ENCODE measurements around the gene F13A1.

The F13A1 gene

DNA sequence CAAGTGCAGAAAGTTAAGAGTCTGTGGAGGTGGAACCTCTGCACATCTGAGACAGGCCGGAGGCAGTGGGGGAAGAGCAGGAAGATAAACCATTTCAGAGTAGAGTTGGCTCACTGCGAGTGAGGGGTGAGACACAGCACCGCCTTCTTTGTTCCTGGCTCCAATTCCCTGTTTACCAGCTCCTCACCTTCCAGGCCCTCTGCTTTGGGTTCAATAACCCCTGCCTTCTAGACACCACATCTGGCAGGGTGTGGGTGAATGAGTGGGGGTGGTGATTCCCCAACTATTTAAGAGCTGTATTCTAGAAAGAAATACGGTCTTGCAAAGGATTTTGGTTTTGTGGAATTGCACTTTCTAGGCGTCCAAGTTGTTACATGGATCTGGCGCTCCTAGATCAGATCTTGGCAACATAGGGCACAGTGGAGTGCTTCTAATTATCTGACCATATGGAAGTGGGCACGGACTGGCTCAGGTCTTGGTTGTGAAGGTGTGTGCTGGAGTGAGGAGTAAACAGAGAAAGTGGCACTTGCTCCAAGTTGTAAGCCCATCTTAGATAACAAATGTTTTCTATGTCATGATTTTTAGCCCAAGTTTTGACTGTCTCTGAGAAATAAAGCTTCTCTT is 172.2 kb downstream of the F13A1 start:
- no peak for TF ChIP-seq CTCF (IDR thresholded peaks at IDR 0.05; ENCODE audit: insufficient read depth, low read depth, low read length, missing control alignments)

GRCh38 chr6:6131492-6132109 is 188.9 kb downstream of the F13A1 start:
- no peak overlapping the region for H3K4me3 ChIP-seq (ENCODE audit: low read depth, low read length)
- peak; percentile 71 for TF ChIP-seq CTCF (IDR thresholded peaks at IDR 0.05; ENCODE audit: insufficient read depth, low read depth, low read length, missing control alignments)
- DNase-seq (ENCODE audit: low read depth) = peak; percentile 69

More for the DNA sequence above, 172.2 kb downstream of the F13A1 start:
- no peak overlapping the region for H3K4me3 ChIP-seq (ENCODE audit: low read depth, low read length)
- no peak for DNase-seq (ENCODE audit: low read depth)

GRCh38 chr6:6125495-6125894 is 195.0 kb downstream of the F13A1 start:
- no peak for DNase-seq (ENCODE audit: low read depth)

DNA sequence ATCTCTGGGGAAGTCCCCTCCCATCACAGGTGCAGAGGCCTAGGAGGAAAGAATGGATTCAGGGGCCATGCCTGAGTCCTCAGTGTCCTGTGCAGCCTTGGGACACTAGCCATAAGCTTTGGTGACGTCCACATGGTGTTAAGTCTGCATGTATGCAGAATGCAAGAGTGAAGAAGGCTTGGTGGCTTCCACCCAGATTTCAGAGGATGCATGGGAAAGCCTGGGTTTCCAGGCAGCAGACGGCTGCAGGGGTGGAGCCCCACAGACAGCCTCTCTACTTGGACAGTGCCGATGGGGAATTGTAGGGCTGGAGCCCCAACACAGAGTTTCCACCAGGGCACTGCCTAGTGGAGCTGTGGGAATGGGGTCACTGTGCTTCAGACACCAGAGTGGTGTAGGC is 196.7 kb downstream of the F13A1 start:
- no peak for TF ChIP-seq CTCF (IDR thresholded peaks at IDR 0.05; ENCODE audit: insufficient read depth, low read depth, low read length, missing control alignments)
- H3K4me3 ChIP-seq (ENCODE audit: low read depth, low read length) = no peak overlapping the region
- DNase-seq (ENCODE audit: low read depth) = no peak

More at GRCh38 chr6:6125495-6125894, 195.0 kb downstream of the F13A1 start:
- no peak for TF ChIP-seq CTCF (IDR thresholded peaks at IDR 0.05; ENCODE audit: insufficient read depth, low read depth, low read length, missing control alignments)
- H3K4me3 ChIP-seq (ENCODE audit: low read depth, low read length) = no peak overlapping the region

GRCh38 chr6:6121943-6122342 is 198.5 kb downstream of the F13A1 start:
- no peak for TF ChIP-seq CTCF (IDR thresholded peaks at IDR 0.05; ENCODE audit: insufficient read depth, low read depth, low read length, missing control alignments)
- no peak overlapping the region for H3K4me3 ChIP-seq (ENCODE audit: low read depth, low read length)
- DNase-seq (ENCODE audit: low read depth) = no peak

DNA sequence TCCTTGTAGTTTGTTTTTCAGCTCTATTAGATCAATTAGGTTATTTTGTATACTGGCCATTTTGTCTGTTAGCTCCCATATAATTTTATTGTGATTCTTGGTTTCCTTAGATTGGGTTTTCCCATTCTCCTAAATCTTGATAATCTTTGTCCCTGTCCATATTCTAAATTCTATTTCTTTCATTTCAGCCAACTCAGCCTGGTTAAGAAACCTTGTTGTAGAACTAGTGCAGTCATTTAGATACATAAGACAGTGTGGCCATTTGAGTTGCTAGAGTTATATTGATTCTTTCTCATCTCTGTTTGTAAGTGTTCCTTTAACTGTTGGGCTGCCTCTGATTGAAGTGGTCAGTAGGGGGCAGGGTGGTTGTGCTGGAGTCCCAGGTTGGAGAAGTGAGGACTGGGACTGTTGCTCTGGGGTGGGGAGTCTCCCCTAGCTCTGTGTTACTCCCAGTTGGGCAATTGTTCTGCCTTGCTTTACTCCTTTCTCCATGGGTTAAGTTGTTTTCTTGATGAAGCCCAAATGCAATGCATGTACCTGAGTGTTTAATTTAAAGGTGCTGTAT is 214.9 kb downstream of the F13A1 start:
- TF ChIP-seq CTCF (IDR thresholded peaks at IDR 0.05; ENCODE audit: insufficient read depth, low read depth, low read length, missing control alignments) = peak; percentile 36
- DNase-seq (ENCODE audit: low read depth) = peak; percentile 36
- no peak overlapping the region for H3K4me3 ChIP-seq (ENCODE audit: low read depth, low read length)

Measured in GM12865 (cell line).